ENCODE data around the gene POLQ. TPM values are rescaled to one million over a fixed set of nuclear protein-coding genes. Genes with fewer than 3 reads are reported as not detected.

Gene POLQ
- 0.99 and 6.0 TPM in 2 replicates for total RNA-seq

DNA sequence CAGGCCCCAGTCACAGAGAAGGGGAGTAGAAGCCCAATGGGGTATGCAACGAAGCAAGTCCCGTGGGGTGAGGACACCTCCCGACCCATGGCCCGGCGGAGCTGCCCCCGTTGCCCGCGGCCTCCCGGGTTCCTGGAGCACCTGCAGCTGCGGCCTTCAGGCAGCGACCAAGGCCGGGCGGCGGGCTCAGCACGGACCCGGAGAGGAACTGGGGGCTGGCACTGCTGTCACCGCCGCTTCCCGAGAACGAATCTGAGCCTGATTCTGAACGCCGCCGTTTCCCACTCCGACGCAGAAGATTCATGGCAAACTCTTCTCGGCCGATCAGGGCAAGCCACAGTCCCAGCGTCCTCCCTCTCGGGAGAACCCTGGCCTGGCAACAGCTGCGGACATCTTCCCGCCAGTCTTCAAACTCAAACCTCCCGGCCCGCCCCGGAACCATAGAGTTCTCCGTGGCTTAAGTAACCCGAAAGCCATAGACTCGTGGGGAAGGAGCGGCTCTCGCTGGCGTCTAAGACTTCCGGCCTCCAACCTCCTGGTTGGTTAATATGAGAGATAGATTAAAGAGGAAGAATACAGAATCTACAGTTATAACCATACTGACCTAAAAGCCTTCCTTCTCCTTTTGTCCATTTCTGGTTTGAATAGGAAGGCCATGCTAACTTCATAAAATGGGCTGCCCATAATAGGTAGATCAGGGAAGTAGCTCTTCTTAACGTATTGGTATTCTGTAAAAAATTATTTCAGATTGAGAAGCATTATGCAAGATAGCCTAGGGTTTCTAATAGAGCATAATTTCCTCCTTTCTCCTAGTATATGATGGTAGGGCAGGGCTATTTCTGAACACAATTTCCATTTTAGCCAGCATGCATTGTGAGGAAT lies at the start of gene POLQ:
POLQ (minus strand) TSS at position 415 of the 882 bp plus-strand sequence; CDS start at position 304, 111 bp downstream.

DNA sequence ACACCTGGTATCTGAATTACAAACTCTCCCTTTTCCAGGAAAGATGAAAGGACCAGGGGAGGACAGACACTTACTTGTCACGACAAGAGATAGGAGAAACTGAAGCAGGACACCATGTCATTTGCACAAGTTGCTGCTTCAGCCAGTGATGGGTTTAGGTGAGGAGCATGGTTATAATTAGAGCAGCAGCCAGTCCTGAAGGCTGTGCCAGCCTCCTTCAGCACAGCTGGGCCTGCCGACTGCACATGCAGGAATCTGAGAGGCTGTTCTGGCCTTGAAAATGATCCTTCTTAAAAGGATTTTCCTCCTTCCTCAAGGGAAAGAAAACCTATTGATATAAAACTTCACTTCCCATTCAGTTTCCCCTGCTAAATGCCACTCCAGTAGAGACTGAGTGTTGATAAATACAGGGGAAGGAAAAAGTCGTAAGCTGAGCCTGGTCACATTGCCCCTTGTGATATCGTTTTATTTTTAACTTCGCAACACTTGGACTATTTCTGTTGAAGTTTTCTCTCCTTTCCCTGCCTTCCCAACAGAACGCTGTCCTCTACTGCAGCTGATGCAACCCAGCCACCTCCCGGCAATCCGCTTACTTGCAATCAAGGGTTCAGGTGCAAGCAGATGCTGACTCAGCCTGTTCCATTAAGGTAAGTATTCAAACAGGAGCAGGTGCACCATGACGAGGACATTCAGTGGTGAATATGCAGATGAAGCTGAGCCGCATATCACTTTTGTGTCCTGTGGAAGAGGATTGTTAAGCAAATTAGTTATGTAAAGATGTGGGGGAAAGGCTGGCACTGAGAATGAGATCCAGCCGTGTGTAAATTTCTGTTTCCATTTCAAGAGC lies 47.3 kb upstream of the POLQ start, which contains the start of gene FBXO40:
FBXO40 (plus strand) TSS at position 524 of the 847 bp plus-strand sequence. CDS start 27,197 bp downstream, outside the sequence.

DNA sequence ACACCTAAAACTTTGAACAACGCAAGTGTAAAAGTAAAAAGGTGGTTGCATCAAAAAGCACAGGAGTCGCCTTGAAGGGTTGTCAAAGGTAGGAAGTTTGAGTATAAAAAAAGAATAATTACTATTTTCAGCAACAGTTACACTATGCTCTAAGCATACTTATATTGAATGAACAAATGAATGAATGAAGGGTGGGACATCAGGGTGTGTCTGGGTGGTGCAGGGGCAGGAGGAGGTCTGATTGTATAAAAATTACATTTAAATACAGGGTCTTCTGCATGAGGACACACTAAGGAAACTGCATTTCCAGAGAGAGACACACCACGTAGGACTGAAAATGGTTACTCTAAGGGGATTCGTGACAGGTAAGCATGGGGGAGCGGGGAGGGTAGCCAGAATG lies 21.9 kb upstream of the POLQ start, which contains the start of gene ARGFX:
ARGFX (plus strand) TSS at position 301 of the 400 bp plus-strand sequence. CDS start 2,765 bp downstream, outside the sequence.

Other genes starting within 250 kb of the POLQ start
- gene ARGFX, start 22.0 kb upstream of the POLQ start, total RNA-seq, result not detected in 2 replicates
- gene FBXO40, start 47.4 kb upstream of the POLQ start, total RNA-seq, result under 0.01 TPM in 1 of 2 replicates, not detected in the other
- gene HCLS1, start 114.9 kb upstream of the POLQ start, total RNA-seq, result 0.15 and 0.17 TPM in 2 replicates
- 57.4 and 64.7 TPM in 2 replicates for gene GOLGB1, start 203.8 kb upstream of the POLQ start, total RNA-seq